HUES64 (cell line): Measurements from ENCODE around the gene FOXN1.

ENCODE experiments used
- H3K27ac ChIP-seq: 2 replicates; pipeline ENCODE4 v1.7.0; 2013; ENCODE audit warnings: low read depth, low read length, inconsistent platforms
- H3K27me3 ChIP-seq: 2 replicates; pipeline ENCODE4 v1.6.1; 2013; ENCODE audit warnings: mild to moderate bottlenecking, low read length; ENCODE audit not compliant: insufficient read depth
- H3K36me3 ChIP-seq: 2 replicates; pipeline ENCODE4 v1.6.1; 2013; ENCODE audit warnings: mild to moderate bottlenecking, low read length; ENCODE audit not compliant: insufficient read depth
- H3K4me1 ChIP-seq: 2 replicates; pipeline ENCODE4 v1.6.1; 2013; ENCODE audit warnings: mild to moderate bottlenecking, low read length, moderate library complexity; ENCODE audit not compliant: insufficient read depth
- H3K4me3 ChIP-seq: 2 replicates; pipeline ENCODE4 v1.5.1; 2013; ENCODE audit warnings: mild to moderate bottlenecking, low read length, moderate library complexity
- H3K9ac ChIP-seq: 2 replicates; pipeline ENCODE4 v1.6.1; 2013; ENCODE audit warnings: mild to moderate bottlenecking, low read depth, low read length
- H3K9me3 ChIP-seq: 2 replicates; pipeline ENCODE4 v1.6.1; 2013; ENCODE audit warnings: low read depth, low read length; ENCODE audit not compliant: insufficient read depth
- WGBS: fragments of 150-250, 120-280 bp; methylation state at CpG from one replicate; pipeline ENCODE4 v1.1.7; 2013; ENCODE audit warnings: missing lambda C conversion rate; 5-methylcytosine and 5-hydroxymethylcytosine counted together

FOXN1 gene

GRCh38 chr17:28503420-28503819 lies 2.7 kb upstream of the FOXN1 start:
- Histone ChIP-seq H3K9ac (no peak overlapping the region), H3K4me1 (peaks cover 8% of the 10 kb centered on the region), H3K36me3 (no peaks in the 10 kb centered on the region), H3K27me3 (0 out of 2 replicates have a peak, but pooled peaks cover 4% of the 10 kb centered on the region), H3K4me3 (no peak overlapping the region), H3K27ac (no peak overlapping the region), H3K9me3 (no peaks in the 10 kb centered on the region)
- WGBS = 79% methylated on average over 3 of the region's 3 CpGs

GRCh38 chr17:28506763-28507487 lies 777 bp downstream of the FOXN1 start:
- Histone ChIP-seq H3K4me3 (no peak overlapping the region), H3K4me1 (peaks cover 5% of the 10 kb centered on the region; the same call in 1 of the 2 replicates), H3K36me3 (no peaks in the 10 kb centered on the region), H3K9me3 (no peaks in the 10 kb centered on the region), H3K27ac (no peak overlapping the region), H3K9ac (no peak overlapping the region), H3K27me3 (0 out of 2 replicates have a peak, but pooled peaks cover 6% of the 10 kb centered on the region)
- WGBS = 91% methylated on average over 11 of the region's 14 CpGs

GRCh38 chr17:28507567-28508203 lies 1.5 kb downstream of the FOXN1 start:
- Histone ChIP-seq H3K4me3 (no peak overlapping the region), H3K36me3 (no peaks in the 10 kb centered on the region), H3K27ac (no peak overlapping the region), H3K9me3 (no peaks in the 10 kb centered on the region), H3K27me3 (0 out of 2 replicates have a peak, but pooled peaks cover 6% of the 10 kb centered on the region), H3K9ac (no peak overlapping the region), H3K4me1 (peaks cover 5% of the 10 kb centered on the region; the same call in 1 of the 2 replicates)
- WGBS = 83% methylated on average over 24 of the region's 24 CpGs

- 87% methylated on average over 11 of the region's 11 CpGs for WGBS
- Histone ChIP-seq H3K27me3 (0 out of 2 replicates have a peak, but pooled peaks cover 6% of the 10 kb centered on the region), H3K9me3 (no peaks in the 10 kb centered on the region)
Measured at GRCh38 chr17:28508211-28508724, 2.1 kb downstream of the FOXN1 start.

GRCh38 chr17:28509789-28510188 lies 3.6 kb downstream of the FOXN1 start:
- H3K27ac ChIP-seq = no peak overlapping the region
- 0 out of 2 replicates have a peak, but pooled peaks cover 6% of the 10 kb centered on the region for H3K27me3 ChIP-seq
- H3K36me3 ChIP-seq = no peaks in the 10 kb centered on the region
- no peak overlapping the region for H3K4me3 ChIP-seq
- WGBS = 84% methylated on average over 7 of the region's 7 CpGs
- peaks cover 5% of the 10 kb centered on the region; the same call in 1 of the 2 replicates for H3K4me1 ChIP-seq
- H3K9ac ChIP-seq = no peak overlapping the region
- H3K9me3 ChIP-seq = no peaks in the 10 kb centered on the region

More at GRCh38 chr17:28508211-28508724, 2.1 kb downstream of the FOXN1 start:
- H3K4me1 ChIP-seq = peaks cover 5% of the 10 kb centered on the region; the same call in 1 of the 2 replicates
- no peak overlapping the region for H3K9ac ChIP-seq
- no peak overlapping the region for H3K4me3 ChIP-seq
- H3K27ac ChIP-seq = no peak overlapping the region
- H3K36me3 ChIP-seq = no peaks in the 10 kb centered on the region

GRCh38 chr17:28511858-28512461 lies 5.8 kb downstream of the FOXN1 start:
- Histone ChIP-seq H3K4me3 (no peak overlapping the region), H3K36me3 (no peaks in the 10 kb centered on the region), H3K27ac (no peak overlapping the region), H3K9me3 (no peaks in the 10 kb centered on the region), H3K9ac (no peak overlapping the region), H3K27me3 (0 out of 2 replicates have a peak, but pooled peaks cover 6% of the 10 kb centered on the region), H3K4me1 (peaks cover 5% of the 10 kb centered on the region; the same call in 1 of the 2 replicates)
- WGBS = 71% methylated on average over 3 of the region's 3 CpGs

- Histone ChIP-seq H3K4me1 (peaks cover under 1% of the 10 kb centered on the region; the same call in 1 of the 2 replicates), H3K4me3 (no peak overlapping the region)
- WGBS = 77% methylated on average over 7 of the region's 7 CpGs
Measured at GRCh38 chr17:28513476-28513875, 7.3 kb downstream of the FOXN1 start.

GRCh38 chr17:28514561-28515002 lies 8.4 kb downstream of the FOXN1 start:
- no peaks in the 10 kb centered on the region for H3K27me3 ChIP-seq
- H3K9ac ChIP-seq = no peak overlapping the region
- H3K9me3 ChIP-seq = no peaks in the 10 kb centered on the region
- H3K4me1 ChIP-seq = no peaks in the 10 kb centered on the region
- no peaks in the 10 kb centered on the region for H3K36me3 ChIP-seq
- no peak overlapping the region for H3K4me3 ChIP-seq
- no peak overlapping the region for H3K27ac ChIP-seq
- 82% methylated on average over 16 of the region's 16 CpGs for WGBS

More at GRCh38 chr17:28513476-28513875, 7.3 kb downstream of the FOXN1 start:
- Histone ChIP-seq H3K36me3 (no peaks in the 10 kb centered on the region), H3K27ac (no peak overlapping the region), H3K9me3 (no peaks in the 10 kb centered on the region), H3K27me3 (0 out of 2 replicates have a peak, but pooled peaks cover 2% of the 10 kb centered on the region), H3K9ac (no peak overlapping the region)

- H3K9ac ChIP-seq = no peak overlapping the region
- H3K4me3 ChIP-seq = no peak overlapping the region
- no peaks in the 10 kb centered on the region for H3K27me3 ChIP-seq
- no peaks in the 10 kb centered on the region for H3K9me3 ChIP-seq
- no peak overlapping the region for H3K27ac ChIP-seq
- H3K4me1 ChIP-seq = no peaks in the 10 kb centered on the region
- no peaks in the 10 kb centered on the region for H3K36me3 ChIP-seq
- 87% methylated on average over 1 of the region's 1 CpG for WGBS
Measured at GRCh38 chr17:28515518-28515917, 9.4 kb downstream of the FOXN1 start.

- no peak overlapping the region for H3K27ac ChIP-seq
Measured at GRCh38 chr17:28518132-28518531, 12.0 kb downstream of the FOXN1 start.

GRCh38 chr17:28518578-28518977 lies 12.4 kb downstream of the FOXN1 start:
- no peaks in the 10 kb centered on the region for H3K27me3 ChIP-seq
- H3K27ac ChIP-seq = no peak overlapping the region
- no peaks in the 10 kb centered on the region for H3K9me3 ChIP-seq
- H3K36me3 ChIP-seq = no peaks in the 10 kb centered on the region
- WGBS = 87% methylated on average over 7 of the region's 7 CpGs
- no peaks in the 10 kb centered on the region for H3K4me1 ChIP-seq
- no peak overlapping the region for H3K4me3 ChIP-seq
- H3K9ac ChIP-seq = no peak overlapping the region

More at GRCh38 chr17:28518132-28518531, 12.0 kb downstream of the FOXN1 start:
- Histone ChIP-seq H3K36me3 (no peaks in the 10 kb centered on the region), H3K4me3 (no peak overlapping the region), H3K9ac (no peak overlapping the region), H3K27me3 (no peaks in the 10 kb centered on the region), H3K9me3 (no peaks in the 10 kb centered on the region), H3K4me1 (no peaks in the 10 kb centered on the region)
- WGBS = 85% methylated on average over 6 of the region's 6 CpGs
